ENCODE measurements around the gene PCDHA10.

PCDHA10 gene

GRCh38 chr5:140857177-140857986 is 1.7 kb downstream of the PCDHA10 start:
- in situ Hi-C loops (cut with MboI; ENCODE audit: low pct_unique_long_range_greater_than_20kb, low sequenced_read_pairs, unreplicated experiment): no loop called here
- TF ChIP-seq, protein P1, sequence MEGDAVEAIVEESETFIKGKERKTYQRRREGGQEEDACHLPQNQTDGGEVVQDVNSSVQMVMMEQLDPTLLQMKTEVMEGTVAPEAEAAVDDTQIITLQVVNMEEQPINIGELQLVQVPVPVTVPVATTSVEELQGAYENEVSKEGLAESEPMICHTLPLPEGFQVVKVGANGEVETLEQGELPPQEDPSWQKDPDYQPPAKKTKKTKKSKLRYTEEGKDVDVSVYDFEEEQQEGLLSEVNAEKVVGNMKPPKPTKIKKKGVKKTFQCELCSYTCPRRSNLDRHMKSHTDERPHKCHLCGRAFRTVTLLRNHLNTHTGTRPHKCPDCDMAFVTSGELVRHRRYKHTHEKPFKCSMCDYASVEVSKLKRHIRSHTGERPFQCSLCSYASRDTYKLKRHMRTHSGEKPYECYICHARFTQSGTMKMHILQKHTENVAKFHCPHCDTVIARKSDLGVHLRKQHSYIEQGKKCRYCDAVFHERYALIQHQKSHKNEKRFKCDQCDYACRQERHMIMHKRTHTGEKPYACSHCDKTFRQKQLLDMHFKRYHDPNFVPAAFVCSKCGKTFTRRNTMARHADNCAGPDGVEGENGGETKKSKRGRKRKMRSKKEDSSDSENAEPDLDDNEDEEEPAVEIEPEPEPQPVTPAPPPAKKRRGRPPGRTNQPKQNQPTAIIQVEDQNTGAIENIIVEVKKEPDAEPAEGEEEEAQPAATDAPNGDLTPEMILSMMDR (IDR thresholded peaks at IDR 0.05; ENCODE audit: extremely low read depth, insufficient read depth, missing control alignments): no peak
- no peak for DNase-seq (ENCODE audit: low spot score)

DNA sequence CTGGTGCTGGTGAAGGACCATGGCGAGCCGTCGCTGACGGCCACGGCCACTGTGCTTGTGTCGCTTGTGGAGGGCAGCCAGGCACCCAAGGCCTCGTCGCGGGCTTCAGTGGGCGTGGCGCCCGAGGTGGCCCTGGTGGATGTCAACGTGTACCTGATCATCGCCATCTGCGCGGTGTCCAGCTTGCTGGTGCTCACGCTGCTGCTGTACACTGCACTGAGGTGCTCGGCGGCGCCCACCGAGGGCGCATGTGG is 2.2 kb downstream of the PCDHA10 start:
- in situ Hi-C loops (cut with MboI; ENCODE audit: low pct_unique_long_range_greater_than_20kb, low sequenced_read_pairs, unreplicated experiment): no loop called here
- TF ChIP-seq, protein P1 (IDR thresholded peaks at IDR 0.05; ENCODE audit: extremely low read depth, insufficient read depth, missing control alignments): no peak
- no peak for DNase-seq (ENCODE audit: low spot score)

- TF ChIP-seq, protein P1 (IDR thresholded peaks at IDR 0.05; ENCODE audit: extremely low read depth, insufficient read depth, missing control alignments): no peak
- in situ Hi-C loops (cut with MboI; ENCODE audit: low pct_unique_long_range_greater_than_20kb, low sequenced_read_pairs, unreplicated experiment): no loop called here
- no peak for DNase-seq (ENCODE audit: low spot score)
Observed at GRCh38 chr5:140862441-140863295, 7.0 kb downstream of the PCDHA10 start.

DNA sequence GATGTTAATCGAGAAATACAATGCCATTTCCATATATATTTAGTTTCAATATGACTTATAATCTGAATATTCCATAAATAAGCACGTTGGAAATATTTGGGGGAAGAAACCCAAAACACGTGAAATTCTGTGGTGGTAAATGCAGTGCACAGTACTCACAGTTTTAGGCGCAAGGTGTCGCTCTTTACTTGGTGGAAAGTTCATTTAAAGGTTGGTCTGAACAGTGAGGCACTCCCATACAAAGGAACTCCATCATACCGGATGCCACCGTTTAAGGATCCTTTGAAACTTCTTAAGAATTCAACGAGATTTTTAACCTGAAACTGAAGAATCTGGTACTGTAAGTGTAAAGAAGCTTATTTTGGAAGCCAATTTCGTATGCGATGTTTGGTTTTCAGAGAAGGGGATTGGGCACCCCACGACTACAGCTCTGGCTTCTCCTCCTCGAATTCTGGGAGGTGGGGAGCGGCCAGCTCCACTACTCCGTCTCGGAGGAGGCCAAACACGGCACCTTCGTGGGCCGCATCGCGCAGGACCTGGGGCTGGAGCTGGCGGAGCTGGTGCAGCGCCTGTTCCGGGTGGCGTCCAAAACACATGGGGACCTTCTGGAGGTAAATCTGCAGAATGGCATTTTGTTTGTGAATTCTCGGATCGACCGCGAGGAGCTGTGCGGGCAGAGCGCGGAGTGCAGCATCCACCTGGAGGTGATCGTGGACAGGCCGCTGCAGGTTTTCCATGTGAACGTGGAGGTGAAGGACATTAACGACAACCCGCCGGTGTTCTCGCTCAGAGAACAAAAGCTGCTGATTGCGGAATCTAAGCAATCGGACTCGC is 13.2 kb downstream of the PCDHA10 start, which contains the start of gene PCDHA11:
TSS of gene PCDHA11 (plus strand) at position 237 of the 834 bp plus-strand sequence. CDS start at position 384, 147 bp downstream.
- no peak for DNase-seq (ENCODE audit: low spot score)
- in situ Hi-C loops (cut with MboI; ENCODE audit: low pct_unique_long_range_greater_than_20kb, low sequenced_read_pairs, unreplicated experiment): no loop called here
- TF ChIP-seq, protein P1 (IDR thresholded peaks at IDR 0.05; ENCODE audit: extremely low read depth, insufficient read depth, missing control alignments): peak; percentile 24

DNA sequence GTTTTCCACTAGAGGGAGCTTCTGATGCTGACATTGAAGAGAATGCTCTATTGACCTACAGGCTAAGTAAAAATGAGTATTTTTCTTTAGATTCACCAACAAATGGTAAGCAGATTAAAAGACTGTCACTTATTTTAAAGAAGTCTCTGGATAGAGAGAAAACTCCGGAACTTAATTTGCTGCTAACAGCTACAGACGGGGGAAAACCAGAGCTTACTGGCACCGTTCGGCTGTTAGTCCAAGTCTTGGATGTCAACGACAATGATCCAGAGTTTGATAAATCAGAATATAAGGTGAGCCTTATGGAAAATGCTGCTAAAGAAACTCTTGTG is 13.8 kb downstream of the PCDHA10 start:
- DNase-seq (ENCODE audit: low spot score): no peak
- TF ChIP-seq, protein P1 (IDR thresholded peaks at IDR 0.05; ENCODE audit: extremely low read depth, insufficient read depth, missing control alignments): no peak
- in situ Hi-C loops (cut with MboI; ENCODE audit: low pct_unique_long_range_greater_than_20kb, low sequenced_read_pairs, unreplicated experiment): no loop called here
